Activated naive CD8-positive, alpha-beta T cell (primary cell): ENCODE measurements around the gene BTN3A1.
"Not testable (repeated sequence)": the region's sequence is repeated elsewhere in the genome, so short reads cannot be mapped to it uniquely, and the experiment has no call there.

Experiments used
- H3K27ac Mint-ChIP-seq: one replicate; pipeline ENCODE4 v1.8.0; 2021; ENCODE audit warnings: mixed read lengths
- H3K27me3 Mint-ChIP-seq: one replicate; pipeline ENCODE4 v1.8.0; 2021; ENCODE audit warnings: mixed read lengths
- H3K36me3 Mint-ChIP-seq: one replicate; pipeline ENCODE4 v1.8.0; 2021; ENCODE audit warnings: mixed read lengths
- H3K4me1 Mint-ChIP-seq: one replicate; pipeline ENCODE4 v1.8.0; 2021; ENCODE audit warnings: low read depth, mixed read lengths
- H3K4me3 Mint-ChIP-seq: one replicate; pipeline ENCODE4 v1.8.0; 2021; ENCODE audit warnings: mild to moderate bottlenecking, mixed read lengths
- H3K9me3 Mint-ChIP-seq: one replicate; pipeline ENCODE4 v1.8.0; 2021; ENCODE audit warnings: low read depth, mixed read lengths

The BTN3A1 gene

GRCh38 chr6:26457806-26458688, 56.0 kb downstream of the BTN3A1 start, which contains the start of gene BTN2A1:
TSS of gene BTN2A1 (plus strand) at chr6:26457955. CDS start at chr6:26458637, 682 bp downstream.
- Mint-ChIP-seq H3K4me1 (peaks cover 57% of the 10 kb centered on the region), H3K4me3 (peak within 1 kb of the TSS; percentile 100), H3K27me3 (no peaks in the 10 kb centered on the region), H3K9me3 (no peaks in the 10 kb centered on the region), H3K27ac (peak within 1 kb of the TSS; percentile 97), H3K36me3 (peaks cover 9% of the 10 kb centered on the region)

- H3K9me3 Mint-ChIP-seq: no peaks in the 10 kb centered on the region
- H3K36me3 Mint-ChIP-seq: peaks cover 12% of the 10 kb centered on the region
- no peaks in the 10 kb centered on the region for H3K27me3 Mint-ChIP-seq
- peak overlapping the region; percentile 86 for H3K4me3 Mint-ChIP-seq
- H3K27ac Mint-ChIP-seq: peak overlapping the region; percentile 75
- H3K4me1 Mint-ChIP-seq: peaks cover 66% of the 10 kb centered on the region
Observed at GRCh38 chr6:26459023-26459810, 57.1 kb downstream of the BTN3A1 start.

GRCh38 chr6:26461353-26461752, 59.3 kb downstream of the BTN3A1 start:
- Mint-ChIP-seq H3K4me3 (peak overlapping the region; percentile 86), H3K36me3 (peaks cover 18% of the 10 kb centered on the region), H3K4me1 (peaks cover 71% of the 10 kb centered on the region)
- H3K27me3 Mint-ChIP-seq, H3K27ac Mint-ChIP-seq, H3K9me3 Mint-ChIP-seq: not testable (repeated sequence)

- Mint-ChIP-seq H3K4me3 (no peak overlapping the region), H3K27me3 (no peaks in the 10 kb centered on the region), H3K4me1 (peaks cover 49% of the 10 kb centered on the region), H3K27ac (peak overlapping the region; percentile 36), H3K36me3 (peaks cover 26% of the 10 kb centered on the region), H3K9me3 (no peaks in the 10 kb centered on the region)
Observed at GRCh38 chr6:26464014-26464413, 61.9 kb downstream of the BTN3A1 start.

- Mint-ChIP-seq H3K4me1 (peaks cover 43% of the 10 kb centered on the region), H3K27me3 (no peaks in the 10 kb centered on the region), H3K27ac (peak overlapping the region; percentile 58), H3K36me3 (peaks cover 23% of the 10 kb centered on the region), H3K9me3 (no peaks in the 10 kb centered on the region), H3K4me3 (no peak overlapping the region)
Observed at GRCh38 chr6:26464416-26465131, 62.5 kb downstream of the BTN3A1 start.
